Lung (tissue), 12 donors: ENCODE measurements around the gene MS4A1. TPM values are rescaled to one million over a fixed set of nuclear protein-coding genes. Genes with fewer than 3 reads are reported as not detected.

ENCODE experiments used
- ATAC-seq: fragments of 200-7000 bp; cut with Tn5 transposase; one replicate; pipeline ENCODE4 v1.9.1; 2020; ENCODE audit warnings: moderate number of reproducible peaks; ENCODE audit not compliant: insufficient read depth, low FRiP score
- DNase-seq, 3 donors: peaks; one replicate each; pipeline ENCODE4 v3.0.0-alpha.2; 2013 to 2017
- H3K27ac ChIP-seq, 2 donors: one replicate each; pipeline ENCODE4 v1.5.1; 2013; ENCODE audit warnings: mild to moderate bottlenecking in 2 of 2, moderate library complexity in 2 of 2, control low read depth in 1 of 2, inconsistent platforms in 1 of 2, low read depth in 1 of 2, low read length in 1 of 2
- H3K27me3 ChIP-seq, 3 donors: one replicate each; pipeline ENCODE4 v1.5.1; 2013; ENCODE audit warnings: low read length in 2 of 3; ENCODE audit not compliant: control insufficient read depth in 3 of 3, insufficient read depth in 3 of 3
- H3K36me3 ChIP-seq, 4 donors: one replicate each; pipeline ENCODE4 v1.5.1; 2013; ENCODE audit warnings: low read length in 4 of 4, mild to moderate bottlenecking in 1 of 4, moderate library complexity in 1 of 4; ENCODE audit not compliant: control insufficient read depth in 4 of 4, insufficient read depth in 4 of 4
- H3K4me1 ChIP-seq, 5 donors: one replicate each; pipeline ENCODE4 v1.5.1; 2013; ENCODE audit warnings: low read length in 5 of 5, mild to moderate bottlenecking in 2 of 5, moderate library complexity in 1 of 5; ENCODE audit not compliant: control insufficient read depth in 5 of 5, insufficient read depth in 5 of 5
- H3K4me3 ChIP-seq: one replicate; pipeline ENCODE4 v1.5.1; 2013; ENCODE audit warnings: mild to moderate bottlenecking, control low read depth, moderate library complexity
- H3K9ac ChIP-seq, 2 donors: one replicate each; pipeline ENCODE4 v1.5.1; 2013; ENCODE audit warnings: low read length in 2 of 2, control low read depth in 1 of 2; ENCODE audit not compliant: insufficient read depth in 1 of 2
- H3K9me3 ChIP-seq, 4 donors: one replicate each; pipeline ENCODE4 v1.5.1; 2013; ENCODE audit warnings: low read length in 3 of 4, mild to moderate bottlenecking in 1 of 4, moderate library complexity in 1 of 4; ENCODE audit not compliant: control insufficient read depth in 4 of 4, insufficient read depth in 3 of 4
- WGBS, 2 donors: extraction: QIAGEN DNeasy Blood & Tissue Kit; methylation state at CpG; one replicate each; pipeline ENCODE4 v1.1.7; 2013; 5-methylcytosine and 5-hydroxymethylcytosine counted together
- polyA plus RNA-seq, 2 donors: library from polyadenylated mRNA; stranded (reverse); fragments of 200-250 nt; gene quantifications; one replicate each; pipeline ENCODE4 v1.2.1, GENCODE V29; 2013
- total RNA-seq, 2 donors: library from RNA; depleted of rRNA in 1 of 2; stranded (reverse); fragments of >200 nt in 1 of 2; gene quantifications; one replicate each; pipeline ENCODE4 v1.2.1, GENCODE V29; 2014 to 2021
- TF ChIP-seq, protein P1 (sequence below): IDR thresholded peaks from 2 replicates; pipeline ENCODE4 v1.5.1; 2012; ENCODE audit warnings: mild to moderate bottlenecking; ENCODE audit errors: control extremely low read depth, extremely low read depth
- donor health status: control.
- donor health status: control.
- donor health status: Bipolar disorder and iron deficiency.
- donor health status: healthy.
- donor health status: DM: yes; HTN: yes; CAD: no.

Gene MS4A1
- total and polyA plus RNA-seq, 4 donors: 0.37 to 16.6 (median 3.0) TPM

DNA sequence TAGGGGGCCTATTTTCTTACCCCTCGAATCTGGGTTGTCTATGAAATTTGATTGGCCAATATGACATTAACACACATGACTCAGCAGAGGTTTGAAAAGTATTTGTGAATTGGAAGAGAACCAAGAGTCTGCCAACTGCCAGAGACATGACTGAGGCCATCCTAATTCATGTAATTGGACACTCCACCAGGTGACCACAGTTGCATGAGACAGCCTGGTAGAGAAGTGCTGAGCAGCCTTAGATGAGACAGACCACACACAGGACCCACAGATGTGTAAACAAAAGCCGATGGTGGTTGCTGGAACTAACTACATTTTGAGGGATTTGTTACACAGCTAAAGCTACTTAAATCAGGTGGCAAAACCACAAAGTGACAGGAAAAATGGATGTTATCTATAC, 27.1 kb upstream of the MS4A1 start:
- no peak overlapping the region for H3K9ac ChIP-seq
- DNase-seq (no peak), ATAC-seq (no peak)
- no peaks in the 10 kb centered on the region for H3K27me3 ChIP-seq
- no peak overlapping the region for H3K4me3 ChIP-seq
- H3K4me1 ChIP-seq: no peaks in the 10 kb centered on the region
- H3K27ac ChIP-seq: no peak overlapping the region
- no peaks in the 10 kb centered on the region for H3K36me3 ChIP-seq
- H3K9me3 ChIP-seq: no peaks in the 10 kb centered on the region
- 55 to 70% methylated on average over 2 of the region's 2 CpGs for WGBS, 2 donors
- TF ChIP-seq, protein P1, sequence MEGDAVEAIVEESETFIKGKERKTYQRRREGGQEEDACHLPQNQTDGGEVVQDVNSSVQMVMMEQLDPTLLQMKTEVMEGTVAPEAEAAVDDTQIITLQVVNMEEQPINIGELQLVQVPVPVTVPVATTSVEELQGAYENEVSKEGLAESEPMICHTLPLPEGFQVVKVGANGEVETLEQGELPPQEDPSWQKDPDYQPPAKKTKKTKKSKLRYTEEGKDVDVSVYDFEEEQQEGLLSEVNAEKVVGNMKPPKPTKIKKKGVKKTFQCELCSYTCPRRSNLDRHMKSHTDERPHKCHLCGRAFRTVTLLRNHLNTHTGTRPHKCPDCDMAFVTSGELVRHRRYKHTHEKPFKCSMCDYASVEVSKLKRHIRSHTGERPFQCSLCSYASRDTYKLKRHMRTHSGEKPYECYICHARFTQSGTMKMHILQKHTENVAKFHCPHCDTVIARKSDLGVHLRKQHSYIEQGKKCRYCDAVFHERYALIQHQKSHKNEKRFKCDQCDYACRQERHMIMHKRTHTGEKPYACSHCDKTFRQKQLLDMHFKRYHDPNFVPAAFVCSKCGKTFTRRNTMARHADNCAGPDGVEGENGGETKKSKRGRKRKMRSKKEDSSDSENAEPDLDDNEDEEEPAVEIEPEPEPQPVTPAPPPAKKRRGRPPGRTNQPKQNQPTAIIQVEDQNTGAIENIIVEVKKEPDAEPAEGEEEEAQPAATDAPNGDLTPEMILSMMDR: no peak

DNA sequence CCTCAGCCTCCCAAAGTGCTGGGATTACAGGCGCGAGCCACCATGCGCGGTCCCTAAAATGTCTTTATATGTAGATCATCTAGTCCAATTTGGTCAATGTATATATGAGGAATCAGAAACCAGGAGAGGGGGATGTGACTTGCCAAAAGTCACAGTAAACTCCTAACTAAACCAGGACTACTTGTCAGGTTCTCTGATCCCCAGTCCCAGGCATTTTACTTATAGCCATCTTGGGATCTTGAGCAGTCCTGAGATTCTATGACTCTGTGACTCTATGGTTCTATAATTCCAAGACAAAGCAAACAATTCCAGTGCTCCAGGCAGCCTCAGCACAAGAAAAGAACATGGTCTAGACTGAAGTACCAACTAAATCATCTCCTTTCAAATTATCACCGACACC, 26.4 kb upstream of the MS4A1 start, which contains the start of gene MS4A5:
TSS of gene MS4A5 (plus strand) at position 301 of the 400 bp plus-strand sequence. CDS start 103 bp downstream, outside the sequence.
- DNase-seq: no peak
- H3K4me3 ChIP-seq: no peak within 1 kb of the TSS
- 97 to 99% methylated on average over 5 of the region's 5 CpGs for WGBS, 2 donors
- no peaks in the 10 kb centered on the region for H3K9me3 ChIP-seq
- no peaks in the 10 kb centered on the region for H3K27me3 ChIP-seq
- no peaks in the 10 kb centered on the region for H3K4me1 ChIP-seq
- TF ChIP-seq, protein P1: no peak
- no peak for ATAC-seq
- H3K27ac ChIP-seq: no peak within 1 kb of the TSS
- no peak within 1 kb of the TSS for H3K9ac ChIP-seq
- H3K36me3 ChIP-seq: no peaks in the 10 kb centered on the region

DNA sequence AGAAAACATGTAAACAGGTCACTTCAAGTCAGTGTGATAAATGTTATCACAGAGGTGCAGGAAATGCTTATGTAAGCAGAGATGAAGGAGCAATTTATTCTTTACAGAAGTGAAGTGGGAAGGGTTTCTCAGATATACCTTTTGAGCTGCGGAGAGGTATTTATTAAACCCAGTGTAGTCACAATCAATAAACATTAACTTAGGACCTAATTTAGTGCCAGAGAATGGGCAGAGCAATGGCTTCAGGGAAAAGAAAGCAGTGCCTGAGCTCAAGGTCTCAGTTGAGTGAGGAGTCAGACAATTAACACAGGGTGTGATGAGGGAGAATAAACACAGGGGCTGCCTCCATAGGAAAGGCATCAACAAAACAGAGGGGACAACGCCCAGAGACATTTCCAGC, 24.4 kb upstream of the MS4A1 start:
- Histone ChIP-seq H3K36me3 (no peaks in the 10 kb centered on the region), H3K4me3 (no peak overlapping the region)
- DNase-seq: no peak

More for the DNA sequence above, 24.4 kb upstream of the MS4A1 start:
- H3K27me3 ChIP-seq: no peaks in the 10 kb centered on the region
- H3K9me3 ChIP-seq: no peaks in the 10 kb centered on the region
- WGBS, 2 donors: 59 to 87% methylated on average over 2 of the region's 2 CpGs
- no peak overlapping the region for H3K9ac ChIP-seq
- no peak overlapping the region for H3K27ac ChIP-seq
- ATAC-seq: no peak
- no peaks in the 10 kb centered on the region for H3K4me1 ChIP-seq
- TF ChIP-seq, protein P1: no peak
